HG02571 (cell line): Measurements from ENCODE around the gene RRAS.

Experiments
- ATAC-seq: cut with Tn5 transposase; IDR thresholded peaks from one replicate; pipeline ENCODE4 v1.9.1; 2021; ENCODE audit warnings: mild to moderate bottlenecking, moderate library complexity; ENCODE audit not compliant: unreplicated experiment

Gene RRAS

DNA sequence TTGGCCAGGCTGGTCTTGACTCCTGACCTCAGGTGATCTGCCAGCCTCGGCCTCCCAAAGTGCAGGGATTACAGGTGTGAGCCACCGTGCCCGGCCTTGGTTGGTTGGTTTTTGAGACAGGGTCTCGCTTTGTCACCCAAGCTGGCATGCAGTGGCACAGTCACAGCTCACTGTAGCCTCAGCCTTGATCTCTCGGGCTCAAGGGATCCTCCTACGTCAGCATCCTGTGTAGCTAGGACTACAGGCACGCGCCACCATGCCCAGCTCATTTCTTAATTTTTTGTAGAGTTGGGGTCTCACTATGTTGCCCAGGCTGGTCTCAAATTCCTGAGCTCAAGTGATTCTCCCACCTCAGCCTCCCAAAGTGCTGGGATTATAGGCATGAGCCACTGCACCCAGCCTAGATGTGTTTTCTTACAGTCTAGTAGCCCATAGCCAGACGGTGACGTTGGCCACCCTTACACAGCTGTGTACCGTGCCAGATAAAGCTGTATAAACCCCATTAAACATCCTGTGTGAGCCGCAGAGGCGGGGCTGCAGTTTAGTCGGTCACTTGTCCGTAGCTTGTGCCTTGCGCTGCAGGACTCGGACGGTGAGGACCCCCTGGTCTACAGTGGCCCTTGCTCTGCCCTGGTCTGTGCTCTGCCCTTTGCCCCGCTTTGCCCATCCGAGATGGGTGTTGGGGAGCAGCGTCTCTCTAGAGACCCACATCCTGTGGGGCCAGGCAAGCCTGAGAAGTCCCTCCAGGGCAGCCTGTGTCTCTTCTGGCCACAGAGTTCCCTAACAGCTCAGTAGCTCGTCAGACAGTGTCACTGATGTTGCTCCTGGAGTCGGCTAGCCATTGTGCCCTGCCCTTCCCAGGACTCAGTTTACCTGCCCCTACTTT lies 15.9 kb upstream of the RRAS start:
- ATAC-seq, result no peak

DNA sequence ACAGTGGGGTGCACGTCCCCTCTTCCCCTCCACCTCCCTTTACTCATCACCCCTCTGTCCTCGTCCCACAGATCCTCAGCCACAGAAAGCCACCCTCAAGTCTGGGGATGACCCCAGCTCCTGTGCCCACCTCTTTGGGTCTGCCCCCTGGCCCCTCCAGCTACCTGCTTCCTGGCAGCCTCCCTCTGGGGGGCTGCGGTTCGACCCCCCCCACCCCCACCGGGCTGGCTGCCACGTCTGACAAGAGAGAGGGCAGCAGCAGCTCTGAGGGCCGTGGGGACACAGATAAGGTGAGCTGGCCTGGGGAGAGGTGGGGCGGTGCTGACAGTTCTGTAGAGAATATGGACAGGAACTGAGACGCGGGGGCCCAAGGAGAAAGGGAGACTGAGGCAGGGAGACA lies 14.6 kb upstream of the RRAS start:
- no peak for ATAC-seq

- no peak for ATAC-seq
These were observed 13.5 kb upstream of the RRAS start for GRCh38 chr19:49653466-49653806.

GRCh38 chr19:49652551-49653465 lies 12.9 kb upstream of the RRAS start:
- no peak for ATAC-seq

DNA sequence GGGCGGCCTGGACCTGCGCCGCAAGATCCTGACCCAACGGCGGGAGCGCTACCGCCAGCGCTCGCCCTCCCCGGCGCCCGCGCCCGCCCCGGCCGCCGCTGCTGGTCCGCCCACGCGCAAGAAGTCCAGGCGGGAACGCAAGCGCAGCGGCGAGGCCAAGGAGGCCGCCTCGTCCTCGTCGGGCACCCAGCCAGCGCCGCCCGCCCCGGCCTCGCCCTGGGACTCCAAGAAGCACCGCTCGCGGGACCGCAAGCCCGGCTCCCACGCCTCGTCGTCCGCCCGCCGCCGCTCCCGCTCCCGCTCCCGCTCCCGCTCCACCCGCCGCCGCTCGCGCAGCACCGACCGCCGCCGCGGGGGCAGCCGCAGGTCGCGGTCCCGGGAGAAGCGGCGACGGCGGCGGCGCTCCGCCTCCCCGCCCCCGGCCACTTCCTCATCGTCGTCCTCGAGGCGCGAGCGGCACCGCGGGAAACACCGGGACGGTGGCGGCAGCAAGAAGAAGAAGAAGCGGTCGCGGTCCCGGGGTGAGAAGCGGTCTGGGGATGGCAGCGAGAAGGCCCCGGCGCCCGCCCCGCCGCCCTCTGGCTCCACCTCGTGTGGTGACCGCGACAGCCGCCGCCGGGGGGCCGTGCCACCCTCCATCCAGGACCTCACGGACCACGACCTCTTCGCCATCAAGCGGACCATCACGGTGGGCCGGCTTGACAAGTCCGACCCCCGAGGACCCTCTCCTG lies 12.0 kb upstream of the RRAS start:
- ATAC-seq, result no peak

GRCh38 chr19:49651029-49651819 lies 11.3 kb upstream of the RRAS start:
- ATAC-seq, result no peak

DNA sequence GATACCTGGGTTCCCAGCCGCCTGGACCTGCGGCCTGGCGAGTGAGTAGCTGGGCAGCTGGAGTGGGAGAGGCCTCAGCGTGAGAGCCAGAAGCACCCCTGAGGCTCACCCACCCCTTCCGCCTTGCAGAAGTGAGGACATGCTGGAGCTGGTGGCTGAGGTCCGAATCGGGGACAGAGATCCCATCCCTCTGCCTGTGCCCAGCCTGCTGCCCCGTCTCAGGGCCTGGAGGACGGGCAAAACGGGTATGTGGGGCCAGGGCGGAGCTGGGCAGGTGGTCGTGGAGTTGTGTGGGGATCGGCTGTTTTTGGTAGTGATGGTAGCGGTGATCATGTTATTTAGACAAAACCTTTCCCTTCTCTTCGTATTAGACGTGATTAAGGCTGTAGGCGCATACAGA lies 6.6 kb upstream of the RRAS start:
- no peak for ATAC-seq

GRCh38 chr19:49645995-49646394 lies 6.1 kb upstream of the RRAS start:
- no peak for ATAC-seq

- no peak for ATAC-seq
These were observed 5.6 kb upstream of the RRAS start for GRCh38 chr19:49645592-49645991.

GRCh38 chr19:49643466-49643865 lies 3.5 kb upstream of the RRAS start:
- ATAC-seq, result no peak

DNA sequence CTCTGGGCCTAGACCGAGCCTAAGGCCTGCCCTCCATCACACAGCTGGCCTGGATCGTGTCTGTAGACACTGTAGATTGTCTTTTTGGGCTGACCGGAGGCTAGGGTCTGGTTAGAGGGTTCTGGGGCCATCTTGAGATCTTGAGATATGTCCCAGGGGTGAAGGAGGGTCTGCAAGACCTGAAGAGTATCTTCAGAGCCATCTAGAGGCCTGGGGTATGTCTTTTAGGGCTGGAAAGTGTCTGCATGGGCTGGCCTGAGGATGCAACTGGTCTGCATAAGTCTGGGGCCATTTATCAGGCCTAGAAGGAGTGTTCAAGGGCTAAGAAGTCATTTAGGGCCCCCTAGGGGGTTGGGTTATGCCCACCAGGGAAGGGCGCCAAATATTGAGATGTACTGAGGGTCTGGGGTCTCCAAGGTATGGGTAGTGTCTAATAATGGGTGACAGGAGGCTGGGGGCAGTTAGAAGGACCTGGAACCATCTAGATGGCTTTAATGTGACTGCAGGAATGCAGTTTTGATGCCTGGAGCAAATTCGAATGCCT lies 2.6 kb upstream of the RRAS start:
- ATAC-seq, result no peak

- ATAC-seq, result peak; percentile 50
These were observed 1.9 kb upstream of the RRAS start, which contains the start of gene SCAF1 for GRCh38 chr19:49641688-49642491. SCAF1 (plus strand) TSS chr19:49642209; CDS start chr19:49645027, 2,818 bp downstream.

DNA sequence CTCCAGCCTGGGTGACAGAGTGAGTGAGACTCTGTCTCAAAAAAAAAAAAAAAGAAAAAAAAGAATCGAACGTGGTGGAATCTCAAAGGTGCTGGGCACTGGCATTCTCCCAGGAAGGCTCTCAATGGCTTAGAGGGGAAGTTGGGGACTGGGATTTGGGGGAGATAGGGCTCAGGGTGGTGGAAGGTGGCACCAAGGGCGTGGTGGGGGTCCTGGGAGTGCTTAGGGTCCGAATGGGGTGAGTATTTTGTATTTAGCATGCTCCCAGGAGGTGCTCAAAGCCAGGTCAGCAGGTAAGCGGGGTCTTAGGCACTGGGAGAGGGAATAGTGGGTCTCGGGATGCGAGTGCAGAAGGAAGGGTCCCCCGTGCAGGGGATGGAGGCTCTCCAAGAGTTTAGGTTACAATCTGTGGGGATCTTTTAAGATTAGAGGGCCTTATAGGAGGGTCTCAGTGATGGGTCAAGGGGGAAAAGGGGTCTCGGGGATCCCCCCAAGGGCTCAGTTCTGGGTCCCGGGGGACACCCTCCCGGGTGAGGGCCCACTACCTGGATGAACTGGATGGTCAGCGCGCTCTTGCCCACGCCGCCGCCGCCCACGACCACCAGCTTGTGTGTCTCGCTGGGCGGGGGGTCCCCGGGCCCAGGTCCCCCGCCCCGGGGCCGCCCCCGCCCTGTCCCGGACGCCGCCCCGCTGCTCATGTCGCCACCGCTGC lies 386 bp downstream of the RRAS start:
- ATAC-seq, result no peak

GRCh38 chr19:49637821-49638738 lies 1.9 kb downstream of the RRAS start:
- ATAC-seq, result no peak

DNA sequence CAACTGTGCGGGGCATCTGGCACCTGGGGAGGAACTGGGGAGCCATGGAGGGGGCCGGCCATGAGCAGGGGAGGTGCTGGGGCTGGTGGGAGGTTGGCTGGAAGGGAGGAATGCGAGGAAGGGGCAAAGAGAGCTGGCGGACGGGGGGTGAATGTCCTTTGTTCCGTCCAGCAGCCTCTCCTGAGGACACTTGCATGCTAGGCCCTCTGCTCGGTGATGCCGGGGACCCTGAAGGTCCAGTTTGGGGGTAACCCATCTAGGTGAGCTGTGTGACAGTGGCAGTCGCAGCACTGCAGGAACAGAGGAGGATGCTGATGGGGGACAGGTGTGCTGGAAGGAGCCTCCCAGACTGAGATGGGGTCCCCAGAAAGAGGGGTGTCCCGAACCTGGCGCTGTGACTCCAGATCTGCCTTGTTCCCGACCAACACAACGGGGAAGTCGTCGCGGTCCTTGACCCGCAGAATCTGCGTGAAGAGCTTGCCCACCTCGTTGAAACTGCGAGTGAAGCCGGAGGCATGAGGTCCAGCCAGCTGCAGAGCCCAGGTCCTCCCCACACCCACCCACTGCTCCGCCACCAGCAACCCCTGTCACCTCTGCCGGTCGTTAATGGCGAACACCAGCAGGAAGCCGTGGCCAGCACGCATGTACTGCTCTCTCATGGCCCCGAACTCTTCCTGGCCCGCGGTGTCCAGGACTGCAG lies 3.6 kb downstream of the RRAS start:
- no peak for ATAC-seq

GRCh38 chr19:49635530-49636232 lies 4.3 kb downstream of the RRAS start:
- no peak for ATAC-seq
